ENCODE data around the gene TPRG1.

The TPRG1 gene

DNA sequence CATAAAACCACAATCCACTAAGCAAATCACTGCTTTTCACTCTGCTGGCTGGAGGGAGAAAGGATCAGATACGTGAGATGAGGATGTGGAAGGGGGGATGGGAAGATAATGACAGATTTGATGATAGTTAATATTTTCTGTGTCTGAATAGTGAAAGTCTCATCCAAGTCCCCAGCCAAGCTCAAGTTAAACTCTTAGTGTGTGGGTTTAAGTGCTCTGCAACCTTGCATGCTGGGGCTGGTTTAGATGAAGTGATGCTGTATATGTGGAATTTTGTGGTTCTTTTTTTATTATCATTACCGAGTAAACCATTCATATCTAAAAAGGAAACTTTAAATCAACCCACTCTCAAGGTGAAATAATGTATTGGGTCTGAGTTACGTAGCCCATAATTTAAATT lies 111.0 kb downstream of the TPRG1 start:
- no peak for DNase-seq

DNA sequence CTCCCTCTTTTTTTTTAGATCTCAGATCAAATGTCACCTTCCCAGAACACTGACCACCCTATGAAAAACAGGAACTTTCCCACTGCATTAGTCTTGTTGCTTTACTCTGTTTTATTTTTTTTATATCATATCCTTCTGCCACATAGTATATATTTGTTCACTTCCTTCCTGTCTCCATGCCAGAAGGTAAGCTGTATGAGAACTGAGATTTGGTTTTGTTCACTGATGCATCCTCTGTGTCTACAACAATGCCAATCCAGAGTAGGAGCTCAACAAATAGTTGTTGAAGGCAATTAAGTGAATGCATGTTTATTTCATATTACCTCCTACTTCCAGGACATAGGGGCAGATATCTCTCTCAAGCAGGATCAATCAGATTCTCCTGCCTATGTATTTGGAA lies 114.4 kb downstream of the TPRG1 start:
- no peak for DNase-seq

DNA sequence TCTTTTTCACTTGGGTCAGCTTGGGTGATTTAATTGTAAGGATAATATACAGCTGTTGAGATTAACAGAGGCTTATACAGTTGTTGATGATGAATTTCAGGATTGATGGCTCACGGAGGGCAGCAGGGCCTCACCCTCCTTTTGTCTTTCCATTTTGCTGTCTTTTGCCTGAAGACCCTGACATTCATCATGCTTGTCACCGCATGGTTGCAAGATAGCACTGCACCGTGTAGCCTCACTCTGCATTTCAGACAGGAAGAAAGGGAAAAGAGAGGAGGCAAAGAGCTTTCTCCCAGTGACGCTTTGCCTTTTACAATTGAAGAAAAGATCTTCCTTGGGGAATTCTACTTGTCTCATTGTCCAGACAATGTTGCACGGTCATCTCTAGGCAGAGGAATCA lies 115.1 kb downstream of the TPRG1 start:
- no peak for DNase-seq

DNA sequence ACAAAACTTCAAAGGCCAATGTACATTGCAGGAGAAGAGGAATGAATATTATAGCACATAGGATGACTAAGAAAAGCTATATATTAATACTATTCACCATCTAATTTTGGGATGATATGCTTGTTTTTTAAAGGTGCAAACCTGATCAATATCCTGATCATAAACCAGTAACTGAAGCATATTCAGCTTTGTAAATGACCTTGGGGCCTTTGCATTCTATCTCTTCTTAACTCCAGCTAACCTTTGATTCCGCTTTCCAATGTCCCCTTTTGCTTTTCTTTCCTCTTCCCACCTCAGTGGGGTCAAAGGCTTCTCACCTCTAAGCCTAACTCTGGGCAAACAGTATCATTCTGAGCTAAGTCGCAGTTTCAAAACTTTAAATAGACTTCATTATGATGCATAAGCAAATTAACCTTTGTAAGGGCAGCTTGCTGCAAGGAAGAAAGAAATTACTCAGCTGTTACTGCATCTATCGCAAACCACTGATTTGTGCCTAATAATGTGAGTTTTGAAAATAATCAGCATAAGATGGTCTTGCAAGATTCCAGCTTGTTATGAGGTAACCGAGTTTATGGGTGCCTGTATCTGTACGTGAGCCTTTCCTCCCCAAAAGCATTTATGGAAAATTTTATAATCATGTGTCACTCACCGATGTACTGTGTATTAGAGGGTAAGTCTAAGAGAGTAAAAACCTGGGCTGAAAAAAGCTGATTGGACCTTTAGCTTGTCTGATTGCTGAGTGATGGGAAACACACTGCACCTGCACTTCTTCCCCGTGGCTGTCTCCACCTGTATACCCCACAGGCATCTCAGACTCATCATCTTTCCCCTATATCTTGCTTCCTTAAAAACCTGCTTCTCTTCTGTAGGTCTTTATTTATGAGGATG lies 116.8 kb downstream of the TPRG1 start:
- no peak for DNase-seq

DNA sequence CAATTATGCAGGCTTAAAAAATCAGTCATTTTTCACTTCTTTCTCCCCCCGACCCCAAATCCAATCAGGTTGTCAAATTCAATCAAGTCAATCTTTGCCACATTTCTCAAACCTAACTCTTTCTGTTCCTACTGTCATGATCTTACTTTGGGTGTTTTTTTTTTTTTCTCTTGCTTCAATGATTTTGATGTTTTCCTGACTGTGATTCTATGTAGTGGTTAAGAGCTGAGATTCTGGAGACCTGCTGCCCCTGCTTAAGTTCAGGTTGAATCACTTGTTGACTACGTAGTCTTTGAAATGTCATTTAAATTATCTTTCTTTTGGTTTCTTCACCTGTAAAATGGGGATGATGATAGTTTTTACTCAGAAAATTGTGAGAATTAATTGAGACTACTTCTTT lies 117.5 kb downstream of the TPRG1 start:
- no peak for DNase-seq

DNA sequence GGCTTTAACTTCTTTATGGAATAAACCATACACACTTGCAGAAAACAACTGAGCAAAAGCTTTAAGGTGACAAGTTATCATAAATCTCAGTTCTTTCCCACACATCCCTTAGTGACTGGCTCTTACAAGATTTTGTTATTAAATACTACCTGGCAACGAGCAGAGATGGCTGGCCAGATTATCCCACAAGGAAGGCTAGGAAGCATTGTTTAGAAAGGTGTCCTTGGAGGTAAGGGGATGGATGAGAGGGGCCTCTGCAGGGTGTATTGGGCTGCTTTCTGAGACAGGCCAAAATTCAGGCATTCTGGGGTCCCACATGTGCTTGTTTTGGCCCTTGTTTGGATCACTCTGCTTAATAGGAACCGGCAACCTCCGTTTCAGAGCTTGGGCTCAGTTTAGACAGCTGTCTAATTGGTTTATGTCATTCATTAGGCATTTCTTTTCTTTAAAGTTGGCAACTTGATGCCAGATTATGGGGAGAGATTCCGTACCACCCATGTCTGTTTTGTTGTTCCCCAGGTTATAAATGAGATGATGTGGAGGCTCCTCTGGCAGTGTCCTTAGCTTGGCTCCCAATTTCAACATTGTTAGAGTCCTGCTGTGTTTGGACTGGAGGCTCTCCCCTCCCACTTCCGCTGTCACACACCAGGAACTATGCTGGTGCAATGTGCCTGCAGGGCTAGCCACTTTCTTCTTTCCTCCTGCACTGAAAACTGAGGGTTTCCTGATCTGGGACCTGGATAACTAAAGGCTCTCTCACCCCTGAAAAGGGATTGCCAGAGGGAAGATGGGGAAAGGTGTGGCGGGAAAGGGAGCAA lies 121.1 kb downstream of the TPRG1 start:
- DNase-seq: no peak

DNA sequence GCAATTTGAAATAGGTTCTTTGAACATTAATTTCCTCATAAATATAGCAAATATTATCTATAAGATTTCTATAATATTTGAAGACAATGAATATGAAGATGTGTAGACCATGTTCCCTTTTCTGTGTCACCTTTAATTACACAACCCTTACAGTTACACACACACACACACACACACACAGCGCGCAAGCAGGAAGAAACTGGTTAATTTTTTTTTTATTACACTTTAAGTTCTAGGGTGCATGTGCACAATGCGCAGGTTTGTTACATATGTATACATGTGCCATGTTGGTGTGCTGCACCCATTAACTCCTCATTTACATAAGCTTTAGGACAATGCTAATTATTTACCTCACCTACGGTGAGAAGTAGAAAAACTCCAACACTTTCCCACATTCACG lies 122.9 kb downstream of the TPRG1 start:
- DNase-seq: no peak

DNA sequence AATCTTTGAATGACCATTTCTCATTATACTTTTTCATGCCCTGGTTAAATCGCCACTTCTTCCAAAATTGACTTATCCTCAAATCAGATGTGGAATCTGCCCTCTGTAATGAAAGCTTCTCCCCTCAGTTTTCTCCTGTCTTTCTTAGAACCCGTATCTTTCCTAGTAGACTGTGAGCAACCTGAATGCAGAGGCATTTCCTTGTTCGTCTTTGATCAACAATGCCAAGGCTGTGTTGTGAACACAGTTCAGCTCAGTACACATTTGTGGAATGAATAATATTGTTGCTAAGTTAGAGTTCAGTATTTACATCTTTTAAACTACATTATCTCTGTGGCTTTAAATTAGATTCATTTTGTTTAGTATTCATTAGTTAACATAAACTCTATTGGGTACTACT lies 123.3 kb downstream of the TPRG1 start:
- DNase-seq: no peak

DNA sequence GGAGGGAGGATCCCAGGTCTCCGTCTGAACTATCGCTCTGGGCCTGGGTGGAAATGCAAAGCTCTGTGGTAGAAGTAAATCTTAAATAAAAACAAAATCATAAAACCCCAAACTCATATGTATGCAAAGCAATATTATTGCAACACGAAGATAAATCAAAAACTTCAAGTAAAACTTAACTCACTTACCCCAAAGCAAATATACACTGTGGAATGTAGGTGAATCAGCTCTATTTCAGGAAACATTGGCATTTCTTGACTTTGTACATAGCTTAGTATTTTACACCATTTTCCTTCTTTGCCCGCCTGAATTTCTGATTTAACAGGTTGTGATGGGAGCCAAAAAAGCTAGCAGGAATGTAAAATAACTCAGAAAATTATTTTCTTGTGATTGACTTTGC lies 126.2 kb downstream of the TPRG1 start:
- no peak for DNase-seq

DNA sequence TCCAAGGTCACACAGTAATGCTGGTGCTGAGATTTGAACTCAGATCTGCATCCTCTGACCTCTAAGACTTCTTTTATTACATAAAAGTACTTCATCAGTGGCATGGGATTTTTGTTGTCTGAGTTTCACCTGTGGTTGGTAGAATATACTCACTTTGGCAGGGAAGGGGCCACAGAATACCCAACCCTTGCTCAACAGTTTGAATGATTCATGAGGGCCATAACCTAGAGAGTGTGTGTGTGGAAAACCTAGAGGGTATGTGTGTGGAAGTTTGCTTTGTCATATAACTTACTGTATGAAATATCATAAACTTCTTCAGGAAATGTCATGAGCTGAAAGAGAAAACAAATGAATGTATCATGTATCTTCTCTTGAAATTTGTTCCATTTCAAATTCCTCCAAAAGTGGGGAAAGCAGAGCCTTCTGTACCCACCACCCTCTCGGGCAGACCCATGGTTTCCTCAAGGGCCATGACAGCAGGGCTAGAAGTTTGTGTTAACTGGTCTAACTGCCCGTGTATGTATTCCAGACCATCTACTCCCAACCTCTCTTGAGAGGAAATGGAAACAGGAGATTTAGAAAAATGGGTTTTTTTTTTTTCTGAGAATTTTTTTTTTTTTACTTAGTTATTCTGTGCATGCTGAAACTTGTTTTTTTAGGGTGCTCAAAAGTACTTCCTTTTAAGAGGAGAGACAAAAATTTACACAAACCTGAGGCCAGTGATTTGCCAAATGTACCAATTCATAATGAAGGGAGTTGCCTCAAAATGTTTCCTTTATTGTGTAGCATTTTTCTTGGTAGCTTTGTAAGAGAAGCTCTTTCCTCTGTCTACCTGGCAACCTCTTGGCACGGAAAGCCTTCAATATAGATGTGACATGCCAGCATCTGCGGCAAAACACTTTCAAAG lies 127.0 kb downstream of the TPRG1 start:
- no peak for DNase-seq

DNA sequence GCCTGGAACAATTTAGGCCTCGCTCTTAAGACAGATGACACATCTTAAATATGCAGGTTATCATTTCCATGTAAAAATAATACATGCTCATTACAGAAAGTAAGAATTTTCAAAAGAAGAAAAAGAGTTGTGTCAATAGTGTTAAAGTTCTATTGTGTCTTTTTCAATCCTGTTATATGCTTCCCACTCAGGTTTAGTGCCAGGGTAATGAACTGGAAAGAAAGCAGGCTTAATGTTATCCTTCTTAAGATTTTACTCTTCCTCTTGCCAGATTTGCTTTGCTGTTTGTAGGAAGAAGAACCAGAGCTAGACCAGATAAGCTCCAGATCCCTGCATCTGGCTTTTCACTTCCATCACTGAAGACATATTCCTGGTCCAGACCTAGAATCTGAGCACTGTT lies 128.6 kb downstream of the TPRG1 start:
- no peak for DNase-seq

DNA sequence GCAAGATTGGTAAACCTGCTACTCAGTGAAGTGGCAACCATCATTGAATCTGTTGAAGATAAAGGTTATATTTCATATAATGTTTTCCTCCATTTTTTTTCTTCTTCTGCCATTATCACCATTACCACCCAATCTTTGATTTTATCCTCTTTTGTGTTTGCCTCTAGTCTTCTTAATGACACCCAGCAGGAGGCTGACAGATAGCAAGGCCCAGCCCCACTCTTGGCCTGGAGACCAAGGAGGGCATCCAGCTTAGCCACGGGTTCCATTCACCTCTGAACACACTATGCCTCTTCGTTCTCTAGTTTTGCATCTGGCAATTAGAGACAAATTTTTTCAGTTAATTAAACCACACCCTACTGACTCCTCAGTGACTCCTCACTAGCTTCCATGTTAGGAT lies 129.7 kb downstream of the TPRG1 start:
- no peak for DNase-seq

DNA sequence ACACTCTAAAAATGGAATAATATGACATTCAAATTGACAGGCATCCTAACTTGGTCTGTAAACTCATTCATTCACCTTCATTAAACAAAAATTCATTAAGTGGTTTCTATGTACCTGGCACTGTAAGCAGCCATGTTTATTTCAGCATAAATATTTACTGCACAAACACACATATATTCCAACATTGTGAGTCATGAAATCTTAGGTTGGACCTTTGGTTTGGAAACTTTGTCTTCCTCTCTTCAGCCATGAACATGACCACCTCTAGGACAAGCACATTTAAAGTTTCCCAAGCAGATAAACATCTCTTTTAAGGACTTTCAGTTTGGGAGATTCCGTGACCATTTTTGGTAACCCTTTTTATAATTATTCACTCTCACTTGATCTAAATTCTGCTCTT lies 131.8 kb downstream of the TPRG1 start:
- DNase-seq: no peak

DNA sequence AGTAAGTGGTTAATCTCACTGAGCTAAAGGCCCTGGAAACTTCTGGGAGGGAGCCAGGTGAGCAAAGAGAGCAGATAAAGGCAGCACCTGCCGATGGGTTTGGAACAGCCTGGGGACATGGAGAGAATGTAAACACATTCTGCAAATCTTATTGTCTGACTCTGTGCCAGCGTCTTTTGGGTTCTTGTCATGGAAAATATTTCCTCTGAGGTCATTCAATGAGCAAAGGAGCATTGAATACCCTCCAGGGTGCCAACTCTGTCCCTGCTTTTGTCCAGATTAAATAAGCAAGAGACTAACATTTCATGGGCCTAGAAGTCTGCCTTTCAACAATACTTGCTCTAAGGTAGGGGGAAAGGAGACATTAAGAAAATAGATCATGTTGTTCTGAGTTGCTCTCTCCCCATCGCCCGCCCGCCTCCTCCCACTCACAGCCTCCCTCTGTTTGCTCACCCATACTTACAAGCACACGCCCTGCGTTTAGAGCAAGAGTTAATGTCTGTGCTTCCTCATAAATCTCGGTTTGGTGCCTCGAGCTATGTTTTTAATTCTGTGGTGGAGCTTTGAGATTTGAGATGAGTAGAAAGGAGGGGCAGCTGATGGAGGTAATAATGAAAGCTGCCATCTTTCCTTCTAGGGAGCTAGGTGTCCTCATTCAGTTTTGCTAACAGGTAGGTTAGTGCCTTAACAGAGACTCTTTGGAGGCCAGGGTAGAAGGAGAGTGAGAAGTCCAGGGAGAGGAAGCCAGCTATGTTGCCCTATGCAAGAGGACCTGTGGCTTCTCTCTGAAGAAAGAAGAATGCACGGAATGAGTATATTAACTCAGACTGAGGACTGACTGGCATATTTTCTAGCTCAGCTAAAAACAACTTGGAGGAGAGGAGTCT lies 132.9 kb downstream of the TPRG1 start:
- DNase-seq: no peak

DNA sequence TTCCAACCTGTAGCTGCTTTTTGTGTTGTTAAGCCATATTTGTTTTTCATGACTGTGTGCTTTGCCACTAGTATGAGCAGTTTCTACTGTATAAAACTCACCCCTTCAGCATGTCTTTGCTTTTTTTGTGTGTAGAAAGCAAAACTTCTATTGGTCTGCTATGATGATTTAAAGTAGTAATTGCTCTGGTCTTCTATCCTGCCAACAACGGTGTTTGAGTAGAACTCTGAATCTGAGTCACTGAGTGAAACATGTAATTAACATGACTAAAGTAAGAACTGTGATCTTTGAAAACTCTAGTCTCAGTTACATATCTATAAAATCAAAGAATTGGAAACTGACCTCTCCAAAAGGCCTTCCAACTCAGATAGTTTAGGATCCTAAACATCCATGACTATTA lies 133.6 kb downstream of the TPRG1 start:
- no peak for DNase-seq

DNA sequence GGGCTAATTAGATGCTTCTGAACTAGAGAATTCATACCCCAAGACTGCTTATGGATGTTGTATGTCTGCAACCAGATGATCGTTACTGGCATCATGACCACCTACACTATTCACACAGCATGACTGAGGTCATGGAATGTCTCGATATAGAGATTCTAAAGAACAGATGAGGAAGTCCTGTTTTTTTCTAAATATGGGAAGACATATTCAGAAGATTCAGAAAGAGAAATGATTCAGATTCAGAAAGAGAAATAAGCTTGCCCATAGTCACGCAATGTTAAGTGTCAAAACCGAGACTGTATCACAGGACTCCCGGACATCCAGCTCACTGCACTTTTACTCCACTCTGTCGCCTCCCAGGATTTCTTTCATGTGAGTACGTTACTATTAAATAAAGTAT lies 136.2 kb downstream of the TPRG1 start:
- no peak for DNase-seq

DNA sequence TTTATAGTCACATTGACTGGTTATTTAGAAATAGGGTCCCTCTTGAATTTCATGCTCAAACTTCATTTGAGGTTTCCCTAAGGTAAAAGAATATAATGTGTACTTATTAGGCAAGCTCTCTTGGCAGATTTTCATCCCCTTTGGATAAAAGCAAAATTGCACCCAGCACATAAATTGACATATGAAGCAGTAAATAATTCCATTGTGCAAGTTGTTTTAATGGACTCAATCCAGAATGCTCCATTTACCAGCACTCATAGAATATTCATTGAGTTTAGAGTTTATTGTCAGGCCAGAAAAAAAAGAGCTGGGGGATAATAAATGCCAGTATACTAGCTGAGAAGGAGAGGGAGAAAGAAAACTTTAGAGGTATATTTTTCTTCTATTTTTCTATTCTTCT lies 136.8 kb downstream of the TPRG1 start:
- no peak for DNase-seq

DNA sequence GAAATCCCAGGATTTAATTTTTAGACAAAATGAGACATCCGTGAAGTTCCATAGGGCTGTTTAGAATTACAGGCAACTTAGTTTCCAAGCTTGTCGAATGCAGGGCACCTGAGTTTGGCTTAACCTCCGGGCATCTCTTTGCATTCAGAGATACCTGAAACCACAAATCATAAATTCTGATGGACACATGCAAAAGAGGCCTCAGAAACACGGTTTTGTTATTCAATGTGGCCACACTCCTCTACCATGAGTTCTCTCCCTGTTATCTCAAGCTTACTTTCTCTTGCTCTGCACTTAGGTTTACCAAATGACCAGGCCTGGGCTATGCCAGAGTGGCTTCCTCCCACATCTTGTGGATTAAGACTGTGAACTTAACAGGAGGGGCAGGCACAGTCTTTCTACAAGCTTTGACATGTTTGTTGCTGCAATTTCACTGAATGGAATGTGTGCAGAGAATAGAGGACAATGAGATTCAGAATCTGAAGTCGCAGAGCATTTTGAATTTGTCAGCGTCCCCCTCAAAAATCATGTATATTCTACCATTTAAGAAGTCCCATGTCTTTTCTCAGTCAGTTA lies 137.7 kb downstream of the TPRG1 start:
- no peak for DNase-seq

DNA sequence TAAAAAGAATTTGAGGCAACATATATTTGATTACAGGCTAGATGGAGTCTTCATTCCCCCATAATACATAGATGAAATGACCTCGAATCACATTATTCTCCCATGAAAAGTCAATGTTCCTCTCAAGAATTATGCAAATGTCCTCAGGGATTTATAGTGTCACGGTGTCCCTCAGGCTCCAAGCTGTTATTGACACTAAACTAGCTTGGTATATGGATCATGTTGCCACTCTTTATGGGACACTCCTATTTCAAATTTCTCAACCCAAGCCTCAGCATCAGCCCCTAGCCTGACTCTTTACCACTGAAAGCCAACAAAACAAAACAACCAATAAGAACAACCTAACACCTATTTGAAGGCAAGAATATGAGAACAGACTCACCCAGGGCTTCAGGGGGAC lies 139.8 kb downstream of the TPRG1 start:
- DNase-seq: no peak

DNA sequence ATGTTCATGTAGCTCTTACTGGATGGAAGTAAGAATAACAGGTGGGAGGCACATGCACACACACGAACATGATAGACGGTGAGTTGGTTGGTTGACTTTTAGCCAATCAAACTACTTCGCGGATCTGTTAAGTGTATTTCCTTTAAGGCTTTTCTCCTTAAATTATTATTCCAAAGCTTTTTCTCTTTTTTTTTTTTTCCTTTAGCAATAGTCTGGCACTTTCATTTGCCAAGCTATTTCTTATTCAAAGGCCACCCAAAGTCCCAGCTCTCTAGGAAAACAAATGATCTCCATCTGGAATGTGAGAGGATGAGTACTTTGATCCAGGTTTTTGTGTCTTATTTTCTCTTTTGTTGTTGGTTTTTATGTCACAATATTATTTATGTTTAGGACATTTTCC lies 141.1 kb downstream of the TPRG1 start:
- DNase-seq: no peak

DNA sequence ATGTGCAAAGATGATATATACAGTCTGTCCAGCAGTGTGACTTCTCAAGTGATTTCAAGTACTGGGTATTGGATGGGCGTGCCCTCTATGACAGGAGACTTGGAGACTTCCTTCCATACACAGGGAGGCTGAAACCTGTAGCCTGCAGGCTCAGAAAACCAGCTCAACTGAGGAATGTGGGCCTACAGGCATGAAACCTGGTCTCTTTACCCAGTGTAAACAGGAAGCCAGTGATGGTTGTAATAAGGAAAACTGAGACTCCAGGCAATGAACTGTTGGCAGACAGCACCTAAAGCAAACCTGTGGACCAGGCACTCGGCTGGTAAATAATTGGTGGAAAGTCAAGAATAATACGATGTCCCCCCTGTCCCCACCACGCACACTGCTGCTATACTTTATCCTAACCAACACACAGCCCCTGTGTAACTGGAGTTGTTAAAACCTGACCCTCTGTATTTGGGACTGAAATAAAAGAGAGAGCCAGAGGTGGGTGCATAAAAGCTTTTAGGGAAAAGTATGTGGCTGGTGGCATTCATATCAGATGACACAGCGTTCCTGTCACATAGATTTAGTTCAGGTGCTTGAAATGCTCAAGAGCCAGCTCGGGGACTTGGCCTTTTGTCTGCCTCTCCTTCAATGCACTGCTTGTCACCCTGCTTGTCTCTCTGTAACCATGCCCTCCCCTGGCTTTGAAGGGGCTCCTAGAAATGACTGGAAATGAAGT lies 144.7 kb downstream of the TPRG1 start:
- DNase-seq: no peak

Measured in activated CD4-positive, CD25-positive, alpha-beta regulatory T cell (primary cell).